SK-N-MC (cell line): Measurements from ENCODE around the gene CACNB4.

ENCODE experiments used
- EZH2 ChIP-seq: fragments of 200-600 bp; sonication (generic); IDR thresholded peaks from one replicate; pipeline ENCODE4 v1.6.1; 2017; ENCODE audit warnings: antibody characterized with exemption
- FOXP2 ChIP-seq: optimal IDR thresholded peaks from 2 replicates; pipeline ENCODE3; 2011; ENCODE audit warnings: mild to moderate bottlenecking, moderate library complexity; ENCODE audit not compliant: insufficient read depth; ENCODE audit errors: extremely low read length, control extremely low read depth
- POLR2AphosphoS5 ChIP-seq: IDR thresholded peaks from 2 replicates; pipeline ENCODE4 v1.6.1; 2012; ENCODE audit warnings: mild to moderate bottlenecking, low read depth, low read length, borderline replicate concordance

DNA sequence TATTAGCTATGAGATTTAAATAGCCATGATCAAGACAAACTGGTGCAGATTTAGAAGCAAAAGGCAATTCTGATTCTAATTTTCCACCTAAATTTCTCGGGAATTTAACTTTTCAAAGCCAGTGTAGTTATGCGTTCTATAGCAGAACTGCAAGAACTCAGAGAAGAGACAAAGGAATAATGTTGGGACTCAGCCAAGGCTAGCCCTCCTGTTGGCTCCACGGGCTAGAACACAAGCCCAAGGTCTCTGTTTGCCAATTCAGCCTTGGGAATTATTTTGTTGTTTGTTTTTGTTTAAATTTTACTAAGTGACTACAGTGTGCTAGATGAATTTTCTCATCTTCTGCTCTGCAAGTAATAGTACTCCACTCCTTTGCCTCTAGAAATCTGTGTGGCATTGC, 121.2 kb downstream of the CACNB4 start:
- no peak for TF ChIP-seq EZH2
- TF ChIP-seq POLR2AphosphoS5 = no peak
- no peak for TF ChIP-seq FOXP2
